ENCODE results near the gene SLC6A17. TPM values are rescaled to one million over a fixed set of nuclear protein-coding genes. Genes with fewer than 3 reads are reported as not detected.

Gene SLC6A17
- total and polyA plus RNA-seq, 2 donors (not counting 3 experiments of a cell fraction or from before 2014, with no cell fraction given), result 0.03 TPM; not detected in 1

- no peaks in the 10 kb centered on the region for H3K4me1 ChIP-seq (ENCODE audit: control insufficient read depth, extremely low read depth, insufficient read depth, low read length)
- intact Hi-C loops (cut with micrococcal nuclease) (no loop called here), dilution Hi-C loops (cut with MboI; ENCODE audit: extremely low pct_ligation_motif_present, low sequenced_read_pairs) (no loop called here)
- TF ChIP-seq GATA2 (IDR thresholded peaks at IDR 0.05; ENCODE audit: insufficient read depth, insufficient read length, low read depth, low read length) (no peak), MAX (IDR thresholded peaks at IDR 0.05; ENCODE audit: insufficient read depth, insufficient read length) (no peak)
- no peak for DNase-seq (ENCODE audit: low read depth, low spot score)
- CTCF ChIA-PET, result interaction anchor here (1.1 to 1.7 kb wide), 2 partner anchors 35 to 42 kb away, joined by 3 to 6 read pairs; no protein-coding TSS in a partner anchor
- no TSS peak for BruUV-seq (replicated peaks)
- no peak overlapping the region for H3K9ac ChIP-seq (replicated peaks; ENCODE audit: extremely low read depth, insufficient read depth, low read length)
- POLR2A ChIA-PET, result no interaction called here
- no peak overlapping the region for H2AFZ ChIP-seq (ENCODE audit: low read depth, low read length)
- no peak overlapping the region for H3K4me3 ChIP-seq (replicated peaks in 1 of 3; ENCODE audit: insufficient read depth in 1 of 3, low read depth in 1 of 3, low read length in 3 of 3)
- H3K79me2 ChIP-seq (ENCODE audit: control insufficient read depth, insufficient read depth, low read length), result no peaks in the 10 kb centered on the region
- no peak overlapping the region for H3K27ac ChIP-seq (ENCODE audit: insufficient read depth, low read depth, low read length)
- no peaks in the 10 kb centered on the region for H3K9me1 ChIP-seq (replicated peaks; ENCODE audit: control insufficient read depth, extremely low read depth, insufficient read depth, low read length)
- no peak for FAIRE-seq
- H3K9me3 ChIP-seq (replicated peaks; ENCODE audit: control insufficient read depth, insufficient read depth, low read length), result no peaks in the 10 kb centered on the region
- no peaks in the 10 kb centered on the region for H3K36me3 ChIP-seq (ENCODE audit: control insufficient read depth in 2 of 2, extremely low read depth in 1 of 2, insufficient read depth in 2 of 2, low read length in 2 of 2)
- no peaks in the 10 kb centered on the region for H4K20me1 ChIP-seq (replicated peaks; ENCODE audit: control insufficient read depth, extremely low read depth, insufficient read depth, low read length)
- H3K27me3 ChIP-seq (ENCODE audit: control insufficient read depth in 2 of 2, insufficient read depth in 2 of 2, low read length in 2 of 2), result peaks cover 3 to 6% of the 10 kb centered on the region in 2 experiments
- no peak overlapping the region for H3K4me2 ChIP-seq (ENCODE audit: insufficient read depth, low read length)
Observed at GRCh38 chr1:110123224-110123623, 27.1 kb upstream of the SLC6A17 start.

- Histone ChIP-seq H3K36me3 (ENCODE audit: control insufficient read depth in 2 of 2, extremely low read depth in 1 of 2, insufficient read depth in 2 of 2, low read length in 2 of 2) (no peaks in the 10 kb centered on the region), H3K27ac (ENCODE audit: insufficient read depth, low read depth, low read length) (no peak overlapping the region), H2AFZ (ENCODE audit: low read depth, low read length) (no peak overlapping the region), H3K9me3 (replicated peaks; ENCODE audit: control insufficient read depth, insufficient read depth, low read length) (no peaks in the 10 kb centered on the region), H3K9ac (replicated peaks; ENCODE audit: extremely low read depth, insufficient read depth, low read length) (no peak overlapping the region), H3K79me2 (ENCODE audit: control insufficient read depth, insufficient read depth, low read length) (no peaks in the 10 kb centered on the region), H4K20me1 (replicated peaks; ENCODE audit: control insufficient read depth, extremely low read depth, insufficient read depth, low read length) (no peaks in the 10 kb centered on the region), H3K4me2 (ENCODE audit: insufficient read depth, low read length) (no peak overlapping the region), H3K9me1 (replicated peaks; ENCODE audit: control insufficient read depth, extremely low read depth, insufficient read depth, low read length) (no peaks in the 10 kb centered on the region), H3K4me1 (ENCODE audit: control insufficient read depth, extremely low read depth, insufficient read depth, low read length) (no peaks in the 10 kb centered on the region), H3K27me3 (ENCODE audit: control insufficient read depth in 2 of 2, insufficient read depth in 2 of 2, low read length in 2 of 2) (peaks cover 20 to 22% of the 10 kb centered on the region in 2 experiments), H3K4me3 (replicated peaks in 1 of 3; ENCODE audit: insufficient read depth in 1 of 3, low read depth in 1 of 3, low read length in 3 of 3) (no peak overlapping the region)
- no TSS peak for BruUV-seq (replicated peaks)
- dilution Hi-C loops (cut with MboI; ENCODE audit: extremely low pct_ligation_motif_present, low sequenced_read_pairs) (no loop called here), intact Hi-C loops (cut with micrococcal nuclease) (no loop called here)
- TF ChIP-seq GATA2 (IDR thresholded peaks at IDR 0.05; ENCODE audit: insufficient read depth, insufficient read length, low read depth, low read length), result no peak
- TF ChIP-seq JUN (IDR thresholded peaks at IDR 0.05; ENCODE audit: borderline replicate concordance, insufficient read depth, insufficient read length, low read depth), result no peak
- no peak for TF ChIP-seq EZH2 (IDR thresholded peaks at IDR 0.05; ENCODE audit: borderline replicate concordance, low read depth, low read length, severe bottlenecking)
- TF ChIP-seq MAX (IDR thresholded peaks at IDR 0.05; ENCODE audit: insufficient read depth, insufficient read length), result no peak
- no peak for DNase-seq (ENCODE audit: low read depth, low spot score)
- ChIA-PET POLR2A (no interaction called here), CTCF (interaction anchor here (1.3 kb wide), 2 partner anchors 9 to 38 kb away, joined by 3 to 5 read pairs; no protein-coding TSS in a partner anchor)
- no peak for FAIRE-seq
Observed at GRCh38 chr1:110125810-110126209, 24.5 kb upstream of the SLC6A17 start.
